ENCODE measurements around the gene F11R.

- no peak for TF ChIP-seq ZNF146 (tag by site-specific recombination; IDR thresholded peaks at IDR 0.05)
- TF ChIP-seq CTCF (tag by site-specific recombination; IDR thresholded peaks at IDR 0.05): no peak
- no peak for TF ChIP-seq ZNF416 (tag by site-specific recombination; IDR thresholded peaks at IDR 0.05)
- TF ChIP-seq KLF9 (tag by site-specific recombination; IDR thresholded peaks at IDR 0.05; ENCODE audit: low read depth): no peak
- no peak for TF ChIP-seq ZNF24 (tag by site-specific recombination; IDR thresholded peaks at IDR 0.05)
- TF ChIP-seq ZNF600 (tag by site-specific recombination; IDR thresholded peaks at IDR 0.05): no peak
- TF ChIP-seq ZNF274 (IDR thresholded peaks at IDR 0.05; ENCODE audit: low read length): no peak
- TF ChIP-seq ZNF274 (tag by site-specific recombination; IDR thresholded peaks at IDR 0.05; ENCODE audit: borderline replicate concordance): no peak
- TF ChIP-seq ZNF121 (tag by site-specific recombination; IDR thresholded peaks at IDR 0.05): no peak
These were observed 47.6 kb upstream of the F11R start for GRCh38 chr1:161068306-161069234.
